ENCODE data around the gene GRXCR2. TPM values are rescaled to one million over a fixed set of nuclear protein-coding genes. Genes with fewer than 3 reads are reported as not detected.

Gene GRXCR2
- total RNA-seq, 8 experiments from 2014 or later: 0.15 to 0.33 TPM; not detected in 6

DNA sequence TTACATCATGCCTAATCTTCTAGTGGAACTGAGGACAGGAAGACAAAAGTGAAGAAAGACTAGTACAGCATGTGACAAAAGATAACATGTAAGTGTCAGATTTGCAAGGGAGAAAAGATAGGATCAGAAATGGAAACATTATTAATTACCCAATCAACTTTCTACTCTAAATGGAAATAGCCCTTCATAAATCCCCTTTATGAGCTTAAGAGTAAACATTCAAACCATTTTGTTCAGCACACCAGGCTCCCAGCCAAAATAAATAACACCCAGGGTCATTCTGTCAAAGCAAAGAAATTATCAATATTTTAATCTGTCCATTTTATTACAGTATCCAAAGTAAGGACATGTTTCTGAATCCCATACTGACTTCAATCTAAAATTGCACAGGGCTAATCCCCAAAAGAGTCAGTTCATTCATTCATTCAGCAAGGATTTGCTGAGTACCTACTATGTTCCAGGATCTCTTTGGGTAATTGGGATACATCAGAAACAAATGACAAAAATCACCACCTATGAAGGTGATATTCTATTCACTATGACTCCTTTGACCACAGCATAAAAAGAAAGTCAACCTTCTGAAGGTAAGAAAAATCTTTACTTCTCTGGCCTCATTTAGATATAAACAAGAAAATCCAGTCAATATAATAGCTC, 43.0 kb downstream of the GRXCR2 start:
- in situ Hi-C loops (cut with MboI; ENCODE audit: low pct_unique_long_range_greater_than_20kb in 2 of 9, low sequenced_read_pairs in 9 of 9, unreplicated experiment in 9 of 9): loop anchor here in 2 of 9 experiments (25.0 kb wide), 2 partner anchors 207 to 1618 kb away; no protein-coding TSS in a partner anchor
- ATAC-seq (replicated peaks in 6 of 8): peak in 1 of 8 experiments; percentile 10

DNA sequence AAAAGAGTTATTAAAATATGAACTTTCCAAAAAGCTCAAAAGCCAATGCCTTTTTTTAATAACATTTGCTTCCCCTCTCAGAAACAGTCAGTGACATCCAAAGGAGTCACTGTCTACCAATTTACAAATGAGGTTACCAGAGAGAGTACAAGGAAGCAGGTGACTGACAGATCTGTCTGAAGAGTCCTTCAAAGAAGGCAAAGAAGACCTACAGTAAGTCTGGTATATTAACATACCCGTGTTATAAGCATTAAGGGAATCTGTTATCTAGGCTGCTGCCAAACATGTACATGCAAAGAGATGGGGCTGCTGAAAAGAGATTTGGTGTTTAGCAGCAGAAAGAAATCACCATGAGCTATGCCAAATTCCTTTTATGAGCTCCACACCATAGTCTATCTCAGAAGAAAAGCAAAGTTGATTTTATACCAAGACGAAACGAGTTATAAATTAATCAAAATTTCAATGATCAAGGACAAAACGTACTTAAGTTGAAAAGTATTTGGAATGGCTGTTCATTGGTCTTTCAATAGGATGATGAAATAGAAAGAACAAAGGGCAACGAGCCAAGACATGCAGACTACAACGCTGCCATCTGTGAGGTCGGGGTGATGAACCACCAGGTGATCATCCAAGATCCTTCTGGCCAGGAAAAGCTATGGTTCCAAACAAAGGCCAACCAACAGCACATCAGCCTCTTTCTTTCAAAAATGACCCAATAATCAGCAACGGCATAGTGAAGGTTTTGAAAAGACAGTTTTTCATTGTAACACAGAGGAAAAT, 45.7 kb downstream of the GRXCR2 start:
- Histone ChIP-seq H3K4me3 (no peak overlapping the region), H3K27ac (no peak overlapping the region), H3K4me1 (replicated peaks in 1 of 2) (peaks cover 4 to 5% of the 10 kb centered on the region in 2 donors)
- in situ Hi-C loops (cut with MboI; ENCODE audit: low pct_unique_long_range_greater_than_20kb in 2 of 9, low sequenced_read_pairs in 9 of 9, unreplicated experiment in 9 of 9): loop anchor here in 2 of 9 experiments (25.0 kb wide), 2 partner anchors 210 to 1615 kb away; no protein-coding TSS in a partner anchor
- 46 to 87% (median 70%) methylated on average over 2 to 8 of the region's 8 CpGs for WGBS, 10 experiments
- no peak for ATAC-seq (replicated peaks in 6 of 8)

More for the DNA sequence above, 43.0 kb downstream of the GRXCR2 start:
- H3K4me3 ChIP-seq: no peak overlapping the region
- no peak overlapping the region for H3K27ac ChIP-seq
- peaks cover 10 to 13% of the 10 kb centered on the region in 2 donors for H3K4me1 ChIP-seq (replicated peaks in 1 of 2)

DNA sequence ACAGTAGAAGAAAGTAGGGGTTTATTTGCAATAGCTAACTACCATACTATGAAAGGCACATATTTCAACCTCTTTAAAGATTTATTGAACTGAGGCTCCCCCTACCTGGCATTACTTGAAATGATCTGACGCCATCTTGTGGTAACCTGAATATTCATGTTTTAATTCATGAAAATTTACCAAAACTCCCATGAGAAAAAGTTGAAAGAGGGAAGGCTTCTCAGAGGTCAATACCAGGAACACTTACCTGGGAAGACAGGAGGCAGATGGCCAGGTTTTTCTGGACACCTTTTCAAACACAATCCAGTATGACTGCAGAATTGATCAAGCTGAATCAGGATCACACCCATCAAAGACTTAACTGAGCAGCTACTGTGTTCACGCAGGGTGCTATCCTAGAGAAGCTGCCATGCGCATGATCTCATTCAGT, 47.0 kb downstream of the GRXCR2 start:
- ATAC-seq (replicated peaks in 6 of 8): peak in 3 of 8 experiments; percentile 51 to 57 (median 52)
- no peak overlapping the region for H3K27ac ChIP-seq
- peaks cover 4 to 5% of the 10 kb centered on the region in 2 donors for H3K4me1 ChIP-seq (replicated peaks in 1 of 2)
- WGBS, 10 experiments: 0 to 78% (median 67%) methylated on average over 1 to 3 of the region's 3 CpGs; no CpG with 5 or more reads in 3 of the 10 experiments
- H3K4me3 ChIP-seq: no peak overlapping the region
- in situ Hi-C loops (cut with MboI; ENCODE audit: low pct_unique_long_range_greater_than_20kb in 2 of 9, low sequenced_read_pairs in 9 of 9, unreplicated experiment in 9 of 9): loop anchor here in 2 of 9 experiments (25.0 kb wide), 2 partner anchors 212 to 1613 kb away; no protein-coding TSS in a partner anchor

DNA sequence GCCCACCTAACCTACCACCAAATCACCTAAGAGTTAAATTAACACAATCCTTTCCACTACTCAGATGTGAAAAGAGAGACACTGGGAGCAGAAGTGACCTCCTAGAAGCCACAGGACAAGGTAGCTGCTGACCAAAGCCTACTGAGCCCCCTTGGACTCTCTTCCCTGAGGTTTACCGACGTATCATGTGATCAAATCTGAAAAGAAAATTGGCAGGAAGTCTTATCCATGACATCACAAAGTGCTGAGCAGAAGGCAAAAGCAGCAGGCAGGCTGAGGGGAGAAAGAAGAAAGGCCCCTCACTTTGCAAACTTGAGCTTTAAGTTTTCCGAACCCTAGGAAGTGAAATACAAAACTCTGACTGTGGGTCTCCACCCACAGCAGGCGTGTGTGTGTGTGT, 48.8 kb downstream of the GRXCR2 start:
- in situ Hi-C loops (cut with MboI; ENCODE audit: low pct_unique_long_range_greater_than_20kb in 2 of 9, low sequenced_read_pairs in 9 of 9, unreplicated experiment in 9 of 9): loop anchor here in 1 of 9 experiments (25.0 kb wide), 1 partner anchor 137 kb away; no protein-coding TSS in a partner anchor

DNA sequence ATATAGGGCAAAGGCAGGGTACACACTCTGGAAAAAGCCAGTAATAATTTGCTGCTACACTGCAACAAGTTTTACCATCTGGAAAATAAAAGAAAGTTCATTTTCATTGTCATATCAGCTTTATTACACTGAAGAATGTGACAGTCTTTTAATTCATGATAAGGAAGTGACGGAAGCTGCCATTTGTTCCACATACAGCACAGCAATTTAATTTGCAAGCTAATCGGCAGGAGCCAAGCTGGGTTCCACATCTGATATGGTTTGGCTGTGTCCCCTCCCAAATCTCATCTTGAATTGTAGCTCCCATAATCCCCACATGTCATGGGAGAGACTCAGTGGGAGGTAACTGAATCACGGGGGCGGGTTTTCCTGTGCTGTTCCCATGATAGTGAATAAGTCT, 54.2 kb downstream of the GRXCR2 start:
- no peak for ATAC-seq (replicated peaks in 6 of 8)
- 48 to 100% (median 81%) methylated on average over 1 to 4 of the region's 4 CpGs; no CpG with 5 or more reads in 2 of the 10 experiments for WGBS, 10 experiments
- no peaks in the 10 kb centered on the region for H3K4me1 ChIP-seq (replicated peaks in 1 of 2)
- no peak overlapping the region for H3K27ac ChIP-seq
- H3K4me3 ChIP-seq: no peak overlapping the region
- in situ Hi-C loops (cut with MboI; ENCODE audit: low pct_unique_long_range_greater_than_20kb in 2 of 9, low sequenced_read_pairs in 9 of 9, unreplicated experiment in 9 of 9): loop anchor here in 1 of 9 experiments (25.0 kb wide), 1 partner anchor 131 kb away; no protein-coding TSS in a partner anchor

More for the DNA sequence above, 48.8 kb downstream of the GRXCR2 start:
- whole genome bisulfite sequencing, 10 experiments: 0 to 83% (median 77%) methylated on average over 1 to 3 of the region's 4 CpGs; no CpG with 5 or more reads in 5 of the 10 experiments
- peaks cover 4 to 5% of the 10 kb centered on the region in 2 donors for H3K4me1 ChIP-seq (replicated peaks in 1 of 2)
- no peak overlapping the region for H3K27ac ChIP-seq
- no peak for ATAC-seq (replicated peaks in 6 of 8)
- no peak overlapping the region for H3K4me3 ChIP-seq

DNA sequence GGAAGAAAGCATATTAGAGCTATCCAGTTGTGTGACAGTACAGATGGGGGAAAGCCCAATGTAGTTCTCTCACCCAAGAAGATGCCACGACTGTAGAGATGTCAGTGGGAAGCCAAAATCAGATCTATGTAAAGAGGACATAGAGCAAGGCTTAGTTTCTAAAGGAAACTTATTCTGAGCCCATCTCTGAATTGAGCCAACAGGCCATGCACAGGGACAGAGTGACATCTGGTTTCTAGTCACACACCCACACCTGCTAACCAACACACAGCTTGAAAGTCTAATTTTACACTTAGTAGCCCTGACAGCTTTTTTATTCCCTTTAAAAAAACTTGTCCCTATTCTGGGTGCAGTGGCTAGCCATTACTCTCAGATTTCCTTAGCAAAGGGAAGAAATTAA, 59.9 kb downstream of the GRXCR2 start:
- H3K4me1 ChIP-seq (replicated peaks in 1 of 2): peaks cover 0 to 5% of the 10 kb centered on the region in 2 donors

DNA sequence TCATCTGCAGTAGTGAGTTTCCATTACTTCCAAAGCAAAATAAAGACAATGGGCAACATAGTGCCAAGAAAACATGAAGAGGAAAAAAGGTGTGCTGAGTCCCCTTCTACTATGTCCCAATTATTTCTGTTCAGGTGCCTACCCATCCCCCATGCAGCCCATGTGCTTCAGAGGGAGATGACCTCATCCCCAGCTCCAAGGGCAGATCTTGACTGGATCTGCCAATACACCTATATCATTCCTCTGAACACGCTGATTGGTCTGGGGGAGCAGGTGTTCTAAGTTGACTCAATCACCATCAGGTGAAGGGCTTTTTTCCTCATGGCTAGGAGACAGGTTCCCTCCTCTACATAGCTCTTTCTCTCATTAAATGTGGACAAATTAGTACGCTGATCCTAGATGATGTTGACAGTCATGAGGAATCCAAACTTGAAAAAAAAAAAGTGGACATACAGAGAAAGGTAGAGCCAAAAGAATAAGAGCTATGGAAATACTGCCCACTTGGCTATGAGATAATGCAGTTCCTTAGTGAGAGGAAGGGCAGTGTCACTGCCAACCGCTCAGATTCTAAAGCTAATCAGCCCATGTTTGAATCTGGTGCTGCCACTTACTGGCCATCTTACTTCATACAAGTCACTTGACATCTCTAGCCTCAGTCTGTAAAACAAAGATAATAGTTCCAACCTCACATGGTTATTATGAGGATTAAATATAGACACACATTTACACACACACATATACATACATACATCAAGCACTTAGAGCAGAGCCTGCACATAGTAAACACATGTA, 60.8 kb downstream of the GRXCR2 start:
- 42 to 85% (median 65%) methylated on average over 1 to 3 of the region's 3 CpGs; no CpG with 5 or more reads in 4 of the 10 experiments for WGBS, 10 experiments
- H3K4me3 ChIP-seq: no peak overlapping the region
- peaks cover 0 to 5% of the 10 kb centered on the region in 2 donors for H3K4me1 ChIP-seq (replicated peaks in 1 of 2)
- no peak overlapping the region for H3K27ac ChIP-seq
- peak; percentile 86 to 99 (median 92) for ATAC-seq (replicated peaks in 6 of 8)
- in situ Hi-C loops (cut with MboI; ENCODE audit: low pct_unique_long_range_greater_than_20kb in 2 of 9, low sequenced_read_pairs in 9 of 9, unreplicated experiment in 9 of 9): loop anchor here in 1 of 9 experiments (25.0 kb wide), 1 partner anchor 125 kb away; no protein-coding TSS in a partner anchor

More for the DNA sequence above, 59.9 kb downstream of the GRXCR2 start:
- ATAC-seq (replicated peaks in 6 of 8): no peak
- H3K27ac ChIP-seq: no peak overlapping the region
- no peak overlapping the region for H3K4me3 ChIP-seq
- WGBS, 10 experiments: 0 to 63% (median 40%) methylated on average over 1 of the region's 1 CpG; no CpG with 5 or more reads in 5 of the 10 experiments
- in situ Hi-C loops (cut with MboI; ENCODE audit: low pct_unique_long_range_greater_than_20kb in 2 of 9, low sequenced_read_pairs in 9 of 9, unreplicated experiment in 9 of 9): loop anchor here in 1 of 9 experiments (25.0 kb wide), 1 partner anchor 126 kb away; no protein-coding TSS in a partner anchor

Other genes with a start within 250 kb of the GRXCR2 start
- 10 to 100 TPM in 4 of 8 experiments, 1 to 10 TPM in 4; 1.2 to 17.1 (median 9.9) TPM for gene PRELID2, start 37.7 kb downstream of the GRXCR2 start, total RNA-seq
- under 1 TPM in 7 of 8 experiments, not detected in 1; 0.05 to 0.85 (median 0.27) TPM for gene SH3RF2, start 63.6 kb upstream of the GRXCR2 start, total RNA-seq
- gene PLAC8L1, start 232.6 kb upstream of the GRXCR2 start, total RNA-seq: 1 to 10 TPM in 4 of 8 experiments, under 1 TPM in 4; 0.38 to 2.0 (median 0.95) TPM

Measured in motor neuron (in vitro differentiated cells).